ENCODE data around the gene C9orf78. TPM values are rescaled to one million over a fixed set of nuclear protein-coding genes. Genes with fewer than 3 reads are reported as not detected.

C9orf78 gene
- total RNA-seq, 4 donors from 2014 or later, result 44.1 to 98.0 (median 45.0) TPM

GRCh38 chr9:129781131-129781530 lies 53.9 kb downstream of the C9orf78 start:
- TF ChIP-seq CTCF (IDR thresholded peaks at IDR 0.05), result no peak
- ATAC-seq (ENCODE audit: low FRiP score) (no peak), DNase-seq (ENCODE audit: low spot score) (no peak)

- DNase-seq (ENCODE audit: low spot score), result no peak
- ATAC-seq (ENCODE audit: low FRiP score), result no peak
- TF ChIP-seq CTCF (IDR thresholded peaks at IDR 0.05), result no peak
Observed at GRCh38 chr9:129779560-129780190, 55.4 kb downstream of the C9orf78 start.

GRCh38 chr9:129778469-129778868 lies 56.6 kb downstream of the C9orf78 start:
- no peak for DNase-seq (ENCODE audit: low spot score)
- TF ChIP-seq CTCF (IDR thresholded peaks at IDR 0.05), result no peak
- ATAC-seq (ENCODE audit: low FRiP score), result no peak

GRCh38 chr9:129777769-129778130 lies 57.3 kb downstream of the C9orf78 start:
- TF ChIP-seq CTCF (IDR thresholded peaks at IDR 0.05), result no peak
- no peak for ATAC-seq (ENCODE audit: low FRiP score)
- no peak for DNase-seq (ENCODE audit: low spot score)

Small RNAs within 50 kb of the gene (small RNA-seq; reads per million reads assigned to genes)
- not detected for gene MIR6855

Other genes starting within 250 kb of the C9orf78 start
- not detected for gene C9orf50, start 214.2 kb downstream of the C9orf78 start, total RNA-seq
- gene NTMT1, start 209.1 kb downstream of the C9orf78 start, total RNA-seq, result 10 to 100 TPM; 15.8 to 37.9 (median 20.3) TPM
- 10 to 100 TPM; 14.5 to 35.4 (median 16.3) TPM for gene ASB6, start 193.1 kb downstream of the C9orf78 start, total RNA-seq
- 1 to 10 TPM; 3.6 to 7.3 (median 4.0) TPM for gene PRRX2, start 169.6 kb downstream of the C9orf78 start, total RNA-seq
- 10 to 100 TPM in 2 of 4 donors, 1 to 10 TPM in 2; 4.2 to 12.4 (median 8.9) TPM for gene PTGES, start 82.2 kb downstream of the C9orf78 start, total RNA-seq
- gene TOR1B, start 32.1 kb downstream of the C9orf78 start, total RNA-seq, result 10 to 100 TPM; 19.0 to 37.2 (median 28.7) TPM
- gene TOR1A, start 11.1 kb downstream of the C9orf78 start, total RNA-seq, result 10 to 100 TPM; 37.4 to 62.6 (median 51.0) TPM
- gene USP20, start 183 bp upstream of the C9orf78 start, total RNA-seq, result 10 to 100 TPM; 11.5 to 18.5 (median 15.5) TPM
- 10 to 100 TPM; 38.7 to 53.4 (median 45.9) TPM for gene FNBP1, start 207.9 kb upstream of the C9orf78 start, total RNA-seq
- 10 to 100 TPM; 17.5 to 24.1 (median 20.0) TPM for gene GPR107, start 218.6 kb upstream of the C9orf78 start, total RNA-seq

All from omental fat pad (tissue), 4 donors.